Brain microvascular endothelial cell (primary cell): ENCODE data around the gene NCOA6.

Experiments
- DNase-seq: peaks from one replicate; pipeline ENCODE4 v3.0.0-alpha.2; 2020
- H3K27ac ChIP-seq: fragments of 250-450 bp; sonication (Bioruptor Pico); 2 replicates; pipeline ENCODE4 v1.5.1; 2020; ENCODE audit warnings: mild to moderate bottlenecking, moderate library complexity
- H3K27me3 ChIP-seq: fragments of 250-450 bp; sonication (Bioruptor Pico); replicated peaks from 2 replicates; pipeline ENCODE4 v1.5.1; 2020; ENCODE audit warnings: mild to moderate bottlenecking
- H3K36me3 ChIP-seq: fragments of 250-450 bp; sonication (Bioruptor Pico); replicated peaks from 2 replicates; pipeline ENCODE4 v1.5.1; 2020; ENCODE audit warnings: mild to moderate bottlenecking
- H3K4me3 ChIP-seq: 2 replicates; pipeline ENCODE4 v1.5.1; 2011; ENCODE audit warnings: low read depth, mild to moderate bottlenecking, control low read depth, low read length, moderate library complexity
- CTCF ChIP-seq: IDR thresholded peaks from 2 replicates; pipeline ENCODE4 v1.5.1; 2011; ENCODE audit warnings: low read depth, mild to moderate bottlenecking, moderate library complexity, low read length, control low read depth, inconsistent platforms; ENCODE audit errors: missing control alignments
- in situ Hi-C: cut with HindIII; loops from 2 replicates; pipeline ENCODE4 v1.10.0; 2017; ENCODE audit warnings: low sequenced_read_pairs, low pct_ligation_motif_present

Gene NCOA6

GRCh38 chr20:34871320-34871926, 46.0 kb upstream of the NCOA6 start:
- in situ Hi-C loops, result no loop called here
- TF ChIP-seq CTCF, result no peak
- Histone ChIP-seq H3K4me3 (peak overlapping the region; percentile 67), H3K36me3 (no peaks in the 10 kb centered on the region), H3K27ac (no peak overlapping the region), H3K27me3 (no peaks in the 10 kb centered on the region)
- no peak for DNase-seq

- in situ Hi-C loops, result no loop called here
- TF ChIP-seq CTCF, result no peak
- H3K4me3 ChIP-seq, result no peak overlapping the region
- H3K27me3 ChIP-seq, result no peaks in the 10 kb centered on the region
- no peak overlapping the region for H3K27ac ChIP-seq
- no peaks in the 10 kb centered on the region for H3K36me3 ChIP-seq
- DNase-seq, result no peak
Measured at GRCh38 chr20:34864216-34864615, 38.8 kb upstream of the NCOA6 start.

DNA sequence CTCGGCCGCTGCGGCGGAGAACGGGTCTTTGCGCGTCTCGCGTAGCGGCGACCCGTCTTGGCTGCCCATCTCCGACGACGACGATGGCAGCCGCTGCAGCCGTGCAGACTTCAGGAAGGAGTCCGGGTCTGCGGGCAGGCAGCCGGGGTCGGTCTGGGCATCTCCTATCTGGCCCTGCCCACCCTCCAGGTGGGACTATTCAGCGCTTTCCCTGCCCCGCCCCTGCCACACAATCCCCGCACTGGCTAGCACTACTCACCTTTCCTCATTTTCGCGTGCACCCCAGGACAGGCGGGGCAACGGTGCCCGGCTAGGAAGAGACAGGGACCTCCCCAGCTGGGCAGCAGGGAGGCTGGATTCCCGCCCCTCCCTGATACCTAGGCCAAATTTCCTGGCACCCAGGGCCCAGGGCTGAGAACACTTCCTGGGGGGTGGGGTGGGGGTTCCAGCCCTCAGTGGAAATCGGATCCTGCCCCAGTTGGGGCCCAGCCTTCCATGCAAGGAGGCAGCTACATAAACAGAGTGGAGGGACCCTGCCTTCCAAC, 38.0 kb upstream of the NCOA6 start:
- in situ Hi-C loops, result no loop called here
- Histone ChIP-seq H3K27ac (no peak overlapping the region), H3K4me3 (no peak overlapping the region), H3K27me3 (no peaks in the 10 kb centered on the region), H3K36me3 (no peaks in the 10 kb centered on the region)
- no peak for DNase-seq
- TF ChIP-seq CTCF, result no peak

DNA sequence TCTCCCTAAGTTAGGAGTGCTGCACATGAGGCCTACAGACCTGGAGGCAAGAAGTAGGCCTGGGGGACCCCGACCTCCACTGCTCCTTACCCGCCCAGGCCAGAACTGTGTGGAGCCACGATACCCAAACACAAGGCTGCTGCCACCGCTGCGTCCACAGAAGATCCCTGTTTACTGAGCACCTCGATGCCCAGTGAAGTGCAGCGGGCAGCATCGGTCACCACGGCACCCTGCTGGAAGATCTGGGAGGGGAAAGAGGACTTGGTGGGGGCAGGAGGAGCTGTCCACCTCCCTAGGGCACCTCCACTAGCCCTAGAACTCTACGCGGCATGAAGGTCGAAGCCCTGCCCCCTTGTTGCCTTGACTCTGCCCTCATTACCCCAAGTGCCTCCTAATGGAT, 37.3 kb upstream of the NCOA6 start:
- H3K4me3 ChIP-seq, result no peak overlapping the region
- no peaks in the 10 kb centered on the region for H3K27me3 ChIP-seq
- DNase-seq, result no peak
- in situ Hi-C loops, result no loop called here
- H3K27ac ChIP-seq, result no peak overlapping the region
- H3K36me3 ChIP-seq, result no peaks in the 10 kb centered on the region
- TF ChIP-seq CTCF, result no peak

DNA sequence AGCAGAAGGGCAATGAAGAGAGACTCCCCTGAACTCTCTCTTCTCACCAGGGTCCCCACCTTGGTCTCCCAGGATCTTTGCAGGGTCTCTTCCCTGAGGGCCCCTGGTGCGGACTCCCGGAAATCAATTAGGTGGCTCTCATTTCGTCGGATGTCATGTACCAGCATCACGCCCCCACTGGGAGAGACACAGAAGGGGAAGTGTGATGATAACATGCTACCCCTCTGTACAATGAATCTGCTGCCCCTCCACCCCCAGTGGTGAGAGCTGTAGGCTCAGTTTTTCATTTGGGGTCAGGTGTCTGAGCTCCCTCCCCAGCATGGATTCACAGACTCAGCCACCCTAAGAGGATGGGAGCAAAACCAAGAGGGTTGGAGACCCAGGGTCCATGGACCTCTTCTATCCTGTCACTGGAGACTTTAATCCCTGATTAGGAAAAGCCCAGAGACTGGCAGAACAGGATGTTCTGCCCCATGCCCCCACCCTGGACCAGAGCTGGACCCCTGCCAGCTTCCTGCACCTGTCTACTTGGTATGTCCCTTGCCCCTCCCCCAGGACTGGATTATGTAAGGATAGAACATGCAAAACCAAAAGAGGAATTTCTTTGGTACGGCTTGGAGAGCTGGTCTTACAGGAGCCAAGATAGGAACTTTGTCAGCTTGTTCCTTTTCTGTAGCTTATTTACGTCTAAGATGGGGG, 36.1 kb upstream of the NCOA6 start:
- Histone ChIP-seq H3K36me3 (peaks cover 2% of the 10 kb centered on the region), H3K4me3 (no peak overlapping the region), H3K27ac (no peak overlapping the region), H3K27me3 (no peaks in the 10 kb centered on the region)
- in situ Hi-C loops, result no loop called here
- no peak for DNase-seq
- TF ChIP-seq CTCF, result no peak
